ENCODE measurements around the gene GIMAP5.

GIMAP5 gene

DNA sequence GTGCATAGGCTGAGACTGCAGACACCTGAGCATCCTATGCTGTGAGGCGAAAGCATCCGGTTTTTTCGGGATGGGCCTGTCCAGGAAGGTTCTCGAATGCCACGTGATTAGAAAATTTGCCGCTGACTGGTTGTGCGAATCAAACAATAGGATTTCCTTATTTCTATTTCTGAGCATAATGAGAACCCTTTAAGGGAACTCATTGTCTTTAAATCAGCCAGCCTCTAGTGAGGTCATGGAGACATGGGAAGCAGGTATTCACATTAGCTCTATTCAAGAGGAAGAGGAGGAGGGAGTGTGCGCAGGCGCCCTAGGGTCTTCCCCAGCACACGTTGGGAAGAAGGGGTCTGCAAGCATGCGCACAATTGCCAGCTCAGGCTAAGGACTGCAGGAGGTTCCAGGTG is 15.2 kb upstream of the GIMAP5 start:
- Histone ChIP-seq H3K9ac (ENCODE audit: low read depth, low read length) (no peak overlapping the region), H3K27me3 (ENCODE audit: insufficient read depth, low read length) (peaks cover 95% of the 10 kb centered on the region), H3K36me3 (ENCODE audit: insufficient read depth, low read depth, low read length) (no peaks in the 10 kb centered on the region), H3K27ac (ENCODE audit: low read length) (no peak overlapping the region), H3K4me3 (ENCODE audit: low read length) (no peak overlapping the region), H3K4me1 (ENCODE audit: insufficient read depth, low read length) (no peaks in the 10 kb centered on the region), H3K9me3 (ENCODE audit: insufficient read depth, low read depth, low read length) (no peaks in the 10 kb centered on the region)

- Histone ChIP-seq H3K9ac (ENCODE audit: low read depth, low read length) (no peak overlapping the region), H3K9me3 (ENCODE audit: insufficient read depth, low read depth, low read length) (no peaks in the 10 kb centered on the region; the same call in 1 of the 2 replicates), H3K36me3 (ENCODE audit: insufficient read depth, low read depth, low read length) (no peaks in the 10 kb centered on the region), H3K27ac (ENCODE audit: low read length) (no peak overlapping the region), H3K4me3 (ENCODE audit: low read length) (no peak overlapping the region), H3K4me1 (ENCODE audit: insufficient read depth, low read length) (no peaks in the 10 kb centered on the region), H3K27me3 (ENCODE audit: insufficient read depth, low read length) (peaks cover 95% of the 10 kb centered on the region)
Observed at GRCh38 chr7:150722431-150722931, 14.7 kb upstream of the GIMAP5 start.

DNA sequence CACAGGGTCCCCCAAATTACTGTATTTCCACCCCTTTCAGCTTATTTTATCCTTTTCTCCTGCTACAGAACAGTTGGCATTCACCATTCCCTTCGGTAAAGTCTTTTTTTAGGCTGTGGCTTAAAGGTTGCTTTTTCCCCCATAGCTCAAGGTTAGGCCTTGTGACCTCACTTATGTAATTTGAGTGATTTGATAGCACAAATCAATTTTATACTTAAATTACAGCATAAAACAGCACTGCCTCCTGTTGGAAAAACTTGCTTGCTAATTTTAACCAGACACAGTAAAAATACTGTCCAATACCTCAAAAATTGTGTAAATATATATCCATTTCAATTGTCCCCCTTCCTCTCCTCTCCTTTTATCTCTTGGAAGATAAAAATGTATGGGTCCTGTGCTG is 13.8 kb upstream of the GIMAP5 start:
- H3K9ac ChIP-seq (ENCODE audit: low read depth, low read length) = no peak overlapping the region
- no peaks in the 10 kb centered on the region for H3K4me1 ChIP-seq (ENCODE audit: insufficient read depth, low read length)
- H3K36me3 ChIP-seq (ENCODE audit: insufficient read depth, low read depth, low read length) = no peaks in the 10 kb centered on the region
- no peak overlapping the region for H3K4me3 ChIP-seq (ENCODE audit: low read length)
- no peaks in the 10 kb centered on the region; the same call in 1 of the 2 replicates for H3K9me3 ChIP-seq (ENCODE audit: insufficient read depth, low read depth, low read length)
- H3K27ac ChIP-seq (ENCODE audit: low read length) = no peak overlapping the region
- H3K27me3 ChIP-seq (ENCODE audit: insufficient read depth, low read length) = peaks cover 95% of the 10 kb centered on the region

DNA sequence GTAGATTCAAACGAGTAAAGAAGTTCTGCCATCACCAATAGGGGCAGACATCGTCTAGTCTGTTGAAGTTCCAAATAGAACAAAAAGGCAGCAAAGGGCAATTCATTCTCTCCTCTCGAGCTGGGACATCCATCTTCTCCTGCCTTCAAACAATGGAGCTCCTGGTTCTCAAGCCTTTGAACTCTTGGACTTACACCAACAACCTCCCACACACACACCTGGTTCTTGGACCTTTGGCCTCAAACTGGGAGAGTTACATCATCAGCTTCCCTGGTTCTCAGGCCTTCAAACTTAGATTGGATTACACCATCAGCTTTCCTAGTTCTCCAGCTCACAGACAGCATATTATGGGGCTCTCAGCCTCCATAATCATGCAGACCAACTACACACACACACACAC is 9.8 kb upstream of the GIMAP5 start:
- no peaks in the 10 kb centered on the region for H3K4me1 ChIP-seq (ENCODE audit: insufficient read depth, low read length)
- H3K27me3 ChIP-seq (ENCODE audit: insufficient read depth, low read length) = peaks cover 100% of the 10 kb centered on the region
- H3K36me3 ChIP-seq (ENCODE audit: insufficient read depth, low read depth, low read length) = no peaks in the 10 kb centered on the region
- H3K4me3 ChIP-seq (ENCODE audit: low read length) = no peak overlapping the region
- H3K9ac ChIP-seq (ENCODE audit: low read depth, low read length) = no peak overlapping the region
- peaks cover 3% of the 10 kb centered on the region for H3K9me3 ChIP-seq (ENCODE audit: insufficient read depth, low read depth, low read length)
- H3K27ac ChIP-seq (ENCODE audit: low read length) = no peak overlapping the region

GRCh38 chr7:150728011-150728410 is 9.2 kb upstream of the GIMAP5 start:
- no peak overlapping the region for H3K9ac ChIP-seq (ENCODE audit: low read depth, low read length)
- peaks cover 3% of the 10 kb centered on the region for H3K9me3 ChIP-seq (ENCODE audit: insufficient read depth, low read depth, low read length)
- H3K4me1 ChIP-seq (ENCODE audit: insufficient read depth, low read length) = no peaks in the 10 kb centered on the region
- H3K4me3 ChIP-seq (ENCODE audit: low read length) = no peak overlapping the region
- H3K27ac ChIP-seq (ENCODE audit: low read length) = no peak overlapping the region
- no peaks in the 10 kb centered on the region for H3K36me3 ChIP-seq (ENCODE audit: insufficient read depth, low read depth, low read length)
- peaks cover 100% of the 10 kb centered on the region for H3K27me3 ChIP-seq (ENCODE audit: insufficient read depth, low read length)

- no peak overlapping the region for H3K27ac ChIP-seq (ENCODE audit: low read length)
- no peak overlapping the region for H3K9ac ChIP-seq (ENCODE audit: low read depth, low read length)
- H3K9me3 ChIP-seq (ENCODE audit: insufficient read depth, low read depth, low read length) = peaks cover 3% of the 10 kb centered on the region
- H3K36me3 ChIP-seq (ENCODE audit: insufficient read depth, low read depth, low read length) = no peaks in the 10 kb centered on the region
- H3K27me3 ChIP-seq (ENCODE audit: insufficient read depth, low read length) = peaks cover 100% of the 10 kb centered on the region
- no peaks in the 10 kb centered on the region for H3K4me1 ChIP-seq (ENCODE audit: insufficient read depth, low read length)
- H3K4me3 ChIP-seq (ENCODE audit: low read length) = no peak overlapping the region
Observed at GRCh38 chr7:150728609-150729008, 8.6 kb upstream of the GIMAP5 start.

DNA sequence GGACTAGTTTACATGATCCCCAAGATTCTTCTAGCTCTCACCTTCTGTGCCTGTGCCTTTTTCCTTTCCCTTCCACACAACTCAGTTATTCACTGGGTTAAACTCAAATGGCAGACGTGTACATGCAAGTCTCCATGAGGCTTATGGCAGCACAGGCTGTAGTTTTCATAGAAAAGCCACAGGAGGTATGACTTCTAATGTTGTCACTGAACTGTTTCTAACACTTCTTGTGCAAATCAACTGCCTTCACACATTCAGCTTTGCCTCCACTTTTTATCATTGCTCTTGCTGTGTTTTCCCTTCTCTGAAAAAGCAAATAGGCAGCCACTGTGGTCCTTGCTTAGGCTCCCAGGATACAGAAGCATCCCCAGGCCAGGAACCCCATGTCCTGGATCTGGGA is 5.3 kb upstream of the GIMAP5 start:
- Histone ChIP-seq H3K36me3 (ENCODE audit: insufficient read depth, low read depth, low read length) (no peaks in the 10 kb centered on the region), H3K4me1 (ENCODE audit: insufficient read depth, low read length) (no peaks in the 10 kb centered on the region), H3K27me3 (ENCODE audit: insufficient read depth, low read length) (peaks cover 100% of the 10 kb centered on the region), H3K9ac (ENCODE audit: low read depth, low read length) (no peak overlapping the region), H3K27ac (ENCODE audit: low read length) (no peak overlapping the region), H3K4me3 (ENCODE audit: low read length) (no peak overlapping the region), H3K9me3 (ENCODE audit: insufficient read depth, low read depth, low read length) (peaks cover 3% of the 10 kb centered on the region)

- Histone ChIP-seq H3K27me3 (ENCODE audit: insufficient read depth, low read length) (peaks cover 100% of the 10 kb centered on the region), H3K9ac (ENCODE audit: low read depth, low read length) (no peak overlapping the region)
Observed at GRCh38 chr7:150732786-150733481, 4.3 kb upstream of the GIMAP5 start.

DNA sequence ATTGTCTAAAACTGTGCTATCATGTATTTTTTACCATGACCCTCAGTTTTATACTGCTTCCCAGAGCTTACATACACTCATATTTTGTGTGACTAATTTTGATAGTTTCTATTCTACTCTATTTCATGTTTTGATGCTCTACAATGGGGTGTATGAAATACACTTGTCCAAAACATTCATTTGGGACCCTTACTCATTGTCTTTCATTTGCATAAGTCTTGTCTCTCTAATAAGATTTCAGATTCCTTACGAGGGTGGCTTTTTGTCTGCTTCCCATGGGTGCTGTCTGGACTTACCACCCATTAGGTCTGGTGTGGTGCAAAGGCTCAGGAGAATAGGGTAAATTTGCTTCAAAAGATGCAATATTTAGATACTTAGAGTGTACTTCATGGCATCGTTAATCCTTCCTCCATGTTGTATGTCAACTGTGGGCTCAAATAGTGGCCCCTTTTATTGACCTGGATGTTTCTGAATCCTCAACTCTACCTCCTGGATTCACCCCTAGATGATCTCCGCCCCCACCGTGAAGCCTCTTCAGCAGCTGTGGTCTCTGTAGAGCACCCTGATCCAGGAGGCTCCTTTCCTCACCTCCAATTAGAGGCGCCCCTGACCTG is 3.6 kb upstream of the GIMAP5 start:
- Histone ChIP-seq H3K36me3 (ENCODE audit: insufficient read depth, low read depth, low read length) (no peaks in the 10 kb centered on the region), H3K9ac (ENCODE audit: low read depth, low read length) (no peak overlapping the region), H3K27ac (ENCODE audit: low read length) (no peak overlapping the region), H3K27me3 (ENCODE audit: insufficient read depth, low read length) (peaks cover 100% of the 10 kb centered on the region), H3K4me3 (ENCODE audit: low read length) (no peak overlapping the region), H3K4me1 (ENCODE audit: insufficient read depth, low read length) (no peaks in the 10 kb centered on the region), H3K9me3 (ENCODE audit: insufficient read depth, low read depth, low read length) (peaks cover 3% of the 10 kb centered on the region; the same call in 1 of the 2 replicates)

More at GRCh38 chr7:150732786-150733481, 4.3 kb upstream of the GIMAP5 start:
- Histone ChIP-seq H3K27ac (ENCODE audit: low read length) (no peak overlapping the region), H3K36me3 (ENCODE audit: insufficient read depth, low read depth, low read length) (no peaks in the 10 kb centered on the region), H3K9me3 (ENCODE audit: insufficient read depth, low read depth, low read length) (peaks cover 3% of the 10 kb centered on the region; the same call in 1 of the 2 replicates), H3K4me1 (ENCODE audit: insufficient read depth, low read length) (no peaks in the 10 kb centered on the region), H3K4me3 (ENCODE audit: low read length) (no peak overlapping the region)

DNA sequence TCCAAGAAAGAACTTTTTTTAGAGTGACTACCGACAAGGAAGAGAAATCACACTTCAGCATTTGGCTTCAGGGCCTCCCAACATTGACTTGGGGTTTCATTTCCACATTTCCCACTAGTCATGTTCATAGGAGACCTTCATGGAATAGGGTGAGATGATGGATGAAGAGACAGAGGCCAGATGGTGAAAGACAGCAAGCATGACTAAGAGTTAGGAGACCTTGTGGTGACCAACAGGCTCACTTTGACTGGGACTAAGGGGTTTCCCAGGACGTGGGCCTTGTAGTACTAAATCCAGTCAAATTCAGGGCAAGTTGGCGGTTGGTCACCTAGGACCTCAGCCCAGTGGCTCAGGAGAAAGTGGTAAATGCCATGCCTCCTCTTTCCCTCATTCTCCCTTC is 3.0 kb upstream of the GIMAP5 start:
- H3K27me3 ChIP-seq (ENCODE audit: insufficient read depth, low read length) = peaks cover 100% of the 10 kb centered on the region
- H3K36me3 ChIP-seq (ENCODE audit: insufficient read depth, low read depth, low read length) = no peaks in the 10 kb centered on the region
- no peak overlapping the region for H3K9ac ChIP-seq (ENCODE audit: low read depth, low read length)
- no peak overlapping the region for H3K4me3 ChIP-seq (ENCODE audit: low read length)
- H3K27ac ChIP-seq (ENCODE audit: low read length) = no peak overlapping the region
- no peaks in the 10 kb centered on the region for H3K9me3 ChIP-seq (ENCODE audit: insufficient read depth, low read depth, low read length)
- H3K4me1 ChIP-seq (ENCODE audit: insufficient read depth, low read length) = no peaks in the 10 kb centered on the region

DNA sequence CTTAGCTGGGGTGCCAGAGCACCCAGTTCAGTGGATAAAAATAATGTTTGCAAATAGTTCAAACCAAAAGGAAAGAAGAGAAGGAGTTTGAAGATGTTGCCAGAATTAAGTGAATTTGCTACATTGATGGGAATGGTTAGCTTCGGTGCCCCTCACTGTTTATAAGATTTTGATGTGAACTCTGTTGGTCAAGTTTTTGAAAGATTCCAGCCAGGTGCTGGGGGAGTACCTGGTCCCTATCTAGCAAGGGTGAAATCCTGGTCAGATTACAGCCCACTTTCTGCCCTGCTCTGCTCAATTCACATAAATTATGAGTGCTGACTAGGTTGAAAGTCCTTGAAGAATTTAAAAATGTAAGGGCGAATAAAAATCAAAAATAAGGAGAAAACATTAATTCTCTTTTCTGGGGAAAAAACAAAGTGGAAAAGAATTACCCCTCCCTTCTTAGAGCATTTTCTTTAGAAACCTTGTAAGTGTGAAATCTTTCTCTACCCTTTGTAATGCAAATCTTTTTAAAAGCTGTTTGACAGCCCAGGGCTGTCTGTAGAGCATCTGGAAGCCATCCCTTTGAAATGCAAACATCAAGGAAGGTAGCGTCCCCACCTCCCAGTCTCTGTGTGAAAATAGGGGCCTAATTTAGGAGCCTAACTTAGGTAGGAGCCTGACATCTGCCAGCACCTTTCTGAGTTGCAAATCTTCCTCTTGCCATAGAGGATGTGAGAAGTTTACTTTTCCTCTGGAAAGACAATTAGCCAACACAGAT is 1.4 kb upstream of the GIMAP5 start:
- Histone ChIP-seq H3K27me3 (ENCODE audit: insufficient read depth, low read length) (peaks cover 100% of the 10 kb centered on the region), H3K27ac (ENCODE audit: low read length) (no peak overlapping the region)

More for the DNA sequence above, 1.4 kb upstream of the GIMAP5 start:
- Histone ChIP-seq H3K4me1 (ENCODE audit: insufficient read depth, low read length) (no peaks in the 10 kb centered on the region), H3K9me3 (ENCODE audit: insufficient read depth, low read depth, low read length) (no peaks in the 10 kb centered on the region), H3K36me3 (ENCODE audit: insufficient read depth, low read depth, low read length) (no peaks in the 10 kb centered on the region), H3K4me3 (ENCODE audit: low read length) (no peak overlapping the region), H3K9ac (ENCODE audit: low read depth, low read length) (no peak overlapping the region)

Data from iPS-20b (cell line).